WTC11 (cell line): Measurements from ENCODE around the gene PEX7. TPM values are rescaled to one million over a fixed set of nuclear protein-coding genes. Genes with fewer than 3 reads are reported as not detected.

Experiments
- ATAC-seq: fragments of 200-7000 bp; cut with Tn5 transposase; 2 replicates; pipeline ENCODE4 v1.10.0; 2021; ENCODE audit warnings: mild to moderate bottlenecking, moderate library complexity
- CTCF ChIA-PET: fragments of 300-600 bp; sonication (Branson Sonifier 250); formaldehyde crosslinking; loops from one replicate; lab custom pipeline; 2021; ENCODE audit warnings: antibody characterized with exemption; lab: Charles Lee
- POLR2A ChIA-PET: fragments of 350-600 bp; sonication (Branson Sonifier 250); formaldehyde crosslinking; loops from one replicate; lab custom pipeline; 2021; ENCODE audit warnings: antibody characterized with exemption; lab: Charles Lee
- DNase-seq: peaks from one replicate; pipeline ENCODE4 v3.0.0; 2021; ENCODE audit warnings: low spot score
- H3K27ac Mint-ChIP-seq: 2 replicates; pipeline ENCODE4 v1.8.0; 2021; ENCODE audit warnings: mixed read lengths
- H3K27me3 Mint-ChIP-seq: 2 replicates; pipeline ENCODE4 v1.8.0; 2021; ENCODE audit warnings: low read depth, mild to moderate bottlenecking, moderate library complexity, mixed read lengths
- H3K36me3 Mint-ChIP-seq: 2 replicates; pipeline ENCODE4 v1.8.0; 2021; ENCODE audit warnings: mixed read lengths
- H3K4me1 Mint-ChIP-seq: 2 replicates; pipeline ENCODE4 v1.8.0; 2022; ENCODE audit warnings: mixed read lengths
- H3K4me3 Mint-ChIP-seq: 2 replicates; pipeline ENCODE4 v1.8.0; 2021; ENCODE audit warnings: mild to moderate bottlenecking, moderate library complexity, mixed read lengths
- H3K9me3 Mint-ChIP-seq: 2 replicates; pipeline ENCODE4 v1.8.0; 2021; ENCODE audit warnings: mixed read lengths
- ATF2 ChIP-seq: sonication (generic); formaldehyde crosslinking; IDR thresholded peaks from 2 replicates; pipeline ENCODE4 v1.8.1; 2022; ENCODE audit warnings: low read depth, missing genetic modification reagents, borderline replicate concordance
- CBFB ChIP-seq: sonication (generic); formaldehyde crosslinking; IDR thresholded peaks from 2 replicates; pipeline ENCODE4 v1.8.1; 2022; ENCODE audit warnings: mild to moderate bottlenecking, low read depth, missing genetic modification reagents
- CDX4 ChIP-seq: fragments of 250-450 bp; sonication (Bioruptor Pico); IDR thresholded peaks from 2 replicates; pipeline ENCODE4 v1.9.0; 2021; ENCODE audit warnings: moderate library complexity, mild to moderate bottlenecking, inconsistent platforms, borderline replicate concordance
- ESRRA ChIP-seq: sonication (generic); formaldehyde crosslinking; IDR thresholded peaks from 2 replicates; pipeline ENCODE4 v1.8.1; 2022; ENCODE audit warnings: mild to moderate bottlenecking, missing genetic modification reagents, borderline replicate concordance
- FOXK1 ChIP-seq: sonication (generic); formaldehyde crosslinking; IDR thresholded peaks from 2 replicates; pipeline ENCODE4 v1.8.0; 2022; ENCODE audit warnings: mild to moderate bottlenecking, moderate library complexity, missing genetic modification reagents
- FOXP1 ChIP-seq: sonication (generic); formaldehyde crosslinking; IDR thresholded peaks from 2 replicates; pipeline ENCODE4 v1.8.0; 2022; ENCODE audit warnings: missing genetic modification reagents, mild to moderate bottlenecking, moderate library complexity, borderline replicate concordance
- GRHL2 ChIP-seq: fragments of 250-450 bp; sonication (Bioruptor Pico); IDR thresholded peaks from 2 replicates; pipeline ENCODE4 v1.8.0; 2022; ENCODE audit warnings: mild to moderate bottlenecking, moderate library complexity; ENCODE audit not compliant: insufficient replicate concordance, severe bottlenecking
- HMGA2 ChIP-seq: fragments of 250-450 bp; sonication (Bioruptor Pico); IDR thresholded peaks from 2 replicates; pipeline ENCODE4 v1.4.0; 2021; ENCODE audit warnings: mild to moderate bottlenecking, moderate library complexity
- IRF2 ChIP-seq: sonication (generic); formaldehyde crosslinking; IDR thresholded peaks from 2 replicates; pipeline ENCODE4 v1.8.0; 2022; ENCODE audit warnings: low read depth, missing genetic modification reagents, borderline replicate concordance
- JAZF1 ChIP-seq: fragments of 250-450 bp; sonication (Bioruptor Pico); IDR thresholded peaks from 2 replicates; pipeline ENCODE4 v1.9.0; 2021; ENCODE audit warnings: moderate library complexity, mild to moderate bottlenecking, inconsistent platforms
- NFYB ChIP-seq: sonication (generic); formaldehyde crosslinking; conservative IDR thresholded peaks from 2 replicates; pipeline ENCODE4 v1.8.0; 2022; ENCODE audit warnings: low read depth, missing genetic modification reagents
- SMAD3 ChIP-seq: sonication (generic); formaldehyde crosslinking; IDR thresholded peaks from 2 replicates; pipeline ENCODE4 v1.8.0; 2022; ENCODE audit warnings: missing genetic modification reagents, mild to moderate bottlenecking, borderline replicate concordance
- SMAD4 ChIP-seq: sonication (generic); formaldehyde crosslinking; IDR thresholded peaks from 2 replicates; pipeline ENCODE4 v1.8.0; 2022; ENCODE audit warnings: mild to moderate bottlenecking, missing genetic modification reagents
- SOX15 ChIP-seq: fragments of 250-450 bp; sonication (Bioruptor Pico); IDR thresholded peaks from 2 replicates; pipeline ENCODE4 v1.9.0; 2021; ENCODE audit warnings: mild to moderate bottlenecking
- TEAD4 ChIP-seq: sonication (generic); formaldehyde crosslinking; IDR thresholded peaks from 2 replicates; pipeline ENCODE4 v1.8.0; 2022; ENCODE audit warnings: mild to moderate bottlenecking, missing genetic modification reagents
- ZMAT4 ChIP-seq: fragments of 250-450 bp; sonication (Bioruptor Pico); IDR thresholded peaks from 2 replicates; pipeline ENCODE4 v1.9.0; 2021; ENCODE audit warnings: mild to moderate bottlenecking
- ZNF219 ChIP-seq: sonication (generic); formaldehyde crosslinking; IDR thresholded peaks from 2 replicates; pipeline ENCODE4 v1.8.0; 2023; ENCODE audit warnings: missing genetic modification reagents, mild to moderate bottlenecking, borderline replicate concordance
- ZNF263 ChIP-seq: sonication (generic); formaldehyde crosslinking; IDR thresholded peaks from 2 replicates; pipeline ENCODE4 v1.8.1; 2022; ENCODE audit warnings: low read depth, mild to moderate bottlenecking, moderate library complexity, missing genetic modification reagents
- ZNF512 ChIP-seq: sonication (generic); formaldehyde crosslinking; IDR thresholded peaks from 2 replicates; pipeline ENCODE4 v1.8.1; 2022; ENCODE audit warnings: missing genetic modification reagents, borderline replicate concordance
- total RNA-seq: library from RNA; stranded (reverse); gene quantifications from 3 replicates; pipeline ENCODE4 v1.2.3, GENCODE V29; 2021
- TF ChIP-seq, protein P1 (sequence below): sonication (generic); formaldehyde crosslinking; IDR thresholded peaks from 2 replicates; pipeline ENCODE4 v1.8.1; 2023; ENCODE audit warnings: mild to moderate bottlenecking, moderate library complexity, missing genetic modification reagents
- TF ChIP-seq, protein P2 (sequence below): sonication (generic); formaldehyde crosslinking; IDR thresholded peaks from 2 replicates; pipeline ENCODE4 v1.8.0; 2023; ENCODE audit warnings: mild to moderate bottlenecking, missing genetic modification reagents

PEX7 gene
- total RNA-seq, 1 experiment from 2014 or later, result 9.8 TPM

DNA sequence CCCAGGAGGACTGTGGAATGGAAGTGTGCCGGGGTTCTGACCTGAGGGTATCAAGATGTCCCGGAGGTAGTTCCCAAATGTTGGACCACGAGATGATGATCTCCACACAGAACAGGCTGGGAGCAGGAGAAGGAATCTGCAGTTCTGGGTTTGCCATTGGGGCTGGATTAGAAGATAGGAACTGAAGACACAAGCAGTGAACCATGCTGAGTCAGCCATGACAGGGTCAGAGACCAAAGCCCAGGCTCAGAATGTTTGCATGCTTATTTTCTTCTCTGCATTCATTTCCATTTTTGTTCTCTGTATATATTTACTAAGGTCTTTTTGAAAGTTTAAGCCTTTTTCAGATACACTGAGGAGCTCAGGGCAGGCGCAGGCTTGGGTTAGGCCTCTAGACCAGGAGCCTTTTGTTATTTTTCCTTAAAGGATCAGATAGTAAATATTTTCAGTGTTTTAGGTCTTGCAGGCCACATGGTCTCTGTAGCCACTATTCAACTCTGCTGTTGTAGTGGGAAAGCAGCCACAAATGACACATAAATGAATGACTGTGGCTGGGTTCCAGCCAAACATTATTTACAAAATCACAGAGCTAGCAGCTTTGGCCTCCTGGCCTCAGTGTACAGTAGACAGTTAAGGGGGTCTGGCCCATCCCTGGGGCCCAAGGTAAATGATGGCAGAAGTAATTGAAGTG is 128.2 kb downstream of the PEX7 start:
- H3K27me3 Mint-ChIP-seq, result peaks cover 5% of the 10 kb centered on the region
- TF ChIP-seq ESRRA (CRISPR knock-in tag), result no peak
- TF ChIP-seq CBFB, result no peak
- no peak for TF ChIP-seq FOXP1 (CRISPR knock-in tag)
- TF ChIP-seq ZMAT4 (CRISPR knock-in tag), result no peak
- no peak for TF ChIP-seq SOX15 (CRISPR knock-in tag)
- H3K36me3 Mint-ChIP-seq, result peaks cover 21% of the 10 kb centered on the region
- ChIA-PET POLR2A (no interaction called here), CTCF (no interaction called here)
- no peak overlapping the region for H3K27ac Mint-ChIP-seq
- H3K9me3 Mint-ChIP-seq, result peaks cover 20% of the 10 kb centered on the region
- ATAC-seq (no peak), DNase-seq (no peak)
- peaks cover 44% of the 10 kb centered on the region for H3K4me1 Mint-ChIP-seq
- no peak overlapping the region for H3K4me3 Mint-ChIP-seq

DNA sequence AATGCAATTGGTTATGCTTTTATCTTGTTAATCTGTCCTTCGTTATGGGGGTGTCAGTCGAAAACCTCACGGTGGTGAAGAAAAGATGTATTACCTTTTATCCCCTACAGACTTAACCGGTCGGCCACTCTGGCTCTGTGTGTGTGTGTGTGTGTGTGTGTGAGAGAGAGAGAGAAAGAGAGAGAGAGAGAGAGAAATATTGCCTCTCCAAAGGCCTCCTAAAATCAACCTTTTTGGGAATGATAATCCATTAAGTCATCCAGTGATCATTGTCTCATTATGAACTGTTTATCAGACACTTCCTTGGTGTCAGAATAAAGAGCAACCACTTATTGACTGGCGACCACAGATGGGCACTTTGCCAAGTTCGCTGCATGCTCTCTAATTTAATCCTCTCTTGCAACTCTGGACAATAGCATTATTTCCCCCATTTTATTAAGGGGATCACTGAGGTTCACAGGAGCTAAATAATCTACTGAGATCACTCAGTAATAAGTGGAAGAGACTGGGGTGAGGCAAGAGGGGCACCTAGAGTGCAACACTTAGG is 130.4 kb downstream of the PEX7 start:
- ChIA-PET POLR2A (no interaction called here), CTCF (no interaction called here)
- H3K9me3 Mint-ChIP-seq, result peaks cover 18% of the 10 kb centered on the region
- no peak for ATAC-seq
- H3K27me3 Mint-ChIP-seq, result peaks cover 5% of the 10 kb centered on the region
- no peak overlapping the region for H3K27ac Mint-ChIP-seq
- peaks cover 43% of the 10 kb centered on the region for H3K4me1 Mint-ChIP-seq
- H3K4me3 Mint-ChIP-seq, result no peak overlapping the region
- peaks cover 19% of the 10 kb centered on the region for H3K36me3 Mint-ChIP-seq
- TF ChIP-seq JAZF1 (CRISPR knock-in tag) (no peak), SMAD4 (CRISPR knock-in tag) (no peak), SMAD3 (CRISPR knock-in tag) (no peak), FOXP1 (CRISPR knock-in tag) (no peak), ZMAT4 (CRISPR knock-in tag) (no peak), CDX4 (CRISPR knock-in tag) (no peak), GRHL2 (CRISPR knock-in tag) (no peak), IRF2 (CRISPR knock-in tag) (no peak), ZNF263 (CRISPR knock-in tag) (no peak)
- DNase-seq, result no peak

GRCh38 chr6:136955123-136955522 is 132.7 kb downstream of the PEX7 start:
- ChIA-PET CTCF (no interaction called here), POLR2A (no interaction called here)
- H3K9me3 Mint-ChIP-seq, result 0 out of 2 replicates have a peak, but pooled peaks cover under 1% of the 10 kb centered on the region
- H3K27ac Mint-ChIP-seq, result peak overlapping the region; percentile 97
- ATAC-seq (no peak), DNase-seq (no peak)
- peaks cover 63% of the 10 kb centered on the region for H3K4me1 Mint-ChIP-seq
- 0 out of 2 replicates have a peak overlapping the region, but pooled peaks have one; percentile 1 for H3K4me3 Mint-ChIP-seq
- no peaks in the 10 kb centered on the region for H3K27me3 Mint-ChIP-seq
- peaks cover 3% of the 10 kb centered on the region; the same call in 1 of the 2 replicates for H3K36me3 Mint-ChIP-seq
- TF ChIP-seq ZNF219 (CRISPR knock-in tag), result no peak
- no peak for TF ChIP-seq NFYB (CRISPR knock-in tag)
- TF ChIP-seq HMGA2 (CRISPR knock-in tag), result no peak
- TF ChIP-seq, protein P1, sequence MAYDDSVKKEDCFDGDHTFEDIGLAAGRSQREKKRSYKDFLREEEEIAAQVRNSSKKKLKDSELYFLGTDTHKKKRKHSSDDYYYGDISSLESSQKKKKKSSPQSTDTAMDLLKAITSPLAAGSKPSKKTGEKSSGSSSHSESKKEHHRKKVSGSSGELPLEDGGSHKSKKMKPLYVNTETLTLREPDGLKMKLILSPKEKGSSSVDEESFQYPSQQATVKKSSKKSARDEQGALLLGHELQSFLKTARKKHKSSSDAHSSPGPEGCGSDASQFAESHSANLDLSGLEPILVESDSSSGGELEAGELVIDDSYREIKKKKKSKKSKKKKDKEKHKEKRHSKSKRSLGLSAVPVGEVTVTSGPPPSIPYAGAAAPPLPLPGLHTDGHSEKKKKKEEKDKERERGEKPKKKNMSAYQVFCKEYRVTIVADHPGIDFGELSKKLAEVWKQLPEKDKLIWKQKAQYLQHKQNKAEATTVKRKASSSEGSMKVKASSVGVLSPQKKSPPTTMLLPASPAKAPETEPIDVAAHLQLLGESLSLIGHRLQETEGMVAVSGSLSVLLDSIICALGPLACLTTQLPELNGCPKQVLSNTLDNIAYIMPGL, result no peak
- TF ChIP-seq, protein P2, sequence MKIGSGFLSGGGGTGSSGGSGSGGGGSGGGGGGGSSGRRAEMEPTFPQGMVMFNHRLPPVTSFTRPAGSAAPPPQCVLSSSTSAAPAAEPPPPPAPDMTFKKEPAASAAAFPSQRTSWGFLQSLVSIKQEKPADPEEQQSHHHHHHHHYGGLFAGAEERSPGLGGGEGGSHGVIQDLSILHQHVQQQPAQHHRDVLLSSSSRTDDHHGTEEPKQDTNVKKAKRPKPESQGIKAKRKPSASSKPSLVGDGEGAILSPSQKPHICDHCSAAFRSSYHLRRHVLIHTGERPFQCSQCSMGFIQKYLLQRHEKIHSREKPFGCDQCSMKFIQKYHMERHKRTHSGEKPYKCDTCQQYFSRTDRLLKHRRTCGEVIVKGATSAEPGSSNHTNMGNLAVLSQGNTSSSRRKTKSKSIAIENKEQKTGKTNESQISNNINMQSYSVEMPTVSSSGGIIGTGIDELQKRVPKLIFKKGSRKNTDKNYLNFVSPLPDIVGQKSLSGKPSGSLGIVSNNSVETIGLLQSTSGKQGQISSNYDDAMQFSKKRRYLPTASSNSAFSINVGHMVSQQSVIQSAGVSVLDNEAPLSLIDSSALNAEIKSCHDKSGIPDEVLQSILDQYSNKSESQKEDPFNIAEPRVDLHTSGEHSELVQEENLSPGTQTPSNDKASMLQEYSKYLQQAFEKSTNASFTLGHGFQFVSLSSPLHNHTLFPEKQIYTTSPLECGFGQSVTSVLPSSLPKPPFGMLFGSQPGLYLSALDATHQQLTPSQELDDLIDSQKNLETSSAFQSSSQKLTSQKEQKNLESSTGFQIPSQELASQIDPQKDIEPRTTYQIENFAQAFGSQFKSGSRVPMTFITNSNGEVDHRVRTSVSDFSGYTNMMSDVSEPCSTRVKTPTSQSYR (CRISPR knock-in tag), result no peak
- TF ChIP-seq TEAD4 (CRISPR knock-in tag), result no peak
- TF ChIP-seq FOXK1 (CRISPR knock-in tag), result no peak
- no peak for TF ChIP-seq ZNF512 (CRISPR knock-in tag)
- TF ChIP-seq ATF2 (CRISPR knock-in tag), result no peak
- TF ChIP-seq CBFB, result no peak
